ENCODE results near the gene LIN7A.

GRCh38 chr12:80864046-80864735 lies 73.5 kb downstream of the LIN7A start:
- TF ChIP-seq CTCF (IDR thresholded peaks at IDR 0.05) (no peak), EZH2phosphoT487 (IDR thresholded peaks at IDR 0.05) (no peak)
